ENCODE measurements around the gene ZMYM5.

- TF ChIP-seq CTCF (IDR thresholded peaks at IDR 0.05; ENCODE audit: low read depth, low read length, missing input control) (no peak), EGR1 (IDR thresholded peaks at IDR 0.05; ENCODE audit: low read depth in 2 of 2) (no peak), ZBTB33 (IDR thresholded peaks at IDR 0.05) (no peak), ATF3 (IDR thresholded peaks at IDR 0.05) (no peak), REST (IDR thresholded peaks at IDR 0.05) (no peak), HNF4A (conservative IDR thresholded peaks at IDR 0.05) (no peak), GABPA (IDR thresholded peaks at IDR 0.05 in 1 of 2, conservative IDR thresholded peaks at IDR 0.05 in 1 of 2) (no peak), RXRA (IDR thresholded peaks at IDR 0.05) (no peak), FOXA1 (IDR thresholded peaks at IDR 0.05) (no peak), JUND (IDR thresholded peaks at IDR 0.05) (no peak)
Observed at GRCh38 chr13:19861762-19862161, 1.7 kb downstream of the ZMYM5 start.
